ENCODE data around the gene PSMD1.
"Not testable (repeated sequence)": the region's sequence is repeated elsewhere in the genome, so short reads cannot be mapped to it uniquely, and the experiment has no call there.

Gene PSMD1

DNA sequence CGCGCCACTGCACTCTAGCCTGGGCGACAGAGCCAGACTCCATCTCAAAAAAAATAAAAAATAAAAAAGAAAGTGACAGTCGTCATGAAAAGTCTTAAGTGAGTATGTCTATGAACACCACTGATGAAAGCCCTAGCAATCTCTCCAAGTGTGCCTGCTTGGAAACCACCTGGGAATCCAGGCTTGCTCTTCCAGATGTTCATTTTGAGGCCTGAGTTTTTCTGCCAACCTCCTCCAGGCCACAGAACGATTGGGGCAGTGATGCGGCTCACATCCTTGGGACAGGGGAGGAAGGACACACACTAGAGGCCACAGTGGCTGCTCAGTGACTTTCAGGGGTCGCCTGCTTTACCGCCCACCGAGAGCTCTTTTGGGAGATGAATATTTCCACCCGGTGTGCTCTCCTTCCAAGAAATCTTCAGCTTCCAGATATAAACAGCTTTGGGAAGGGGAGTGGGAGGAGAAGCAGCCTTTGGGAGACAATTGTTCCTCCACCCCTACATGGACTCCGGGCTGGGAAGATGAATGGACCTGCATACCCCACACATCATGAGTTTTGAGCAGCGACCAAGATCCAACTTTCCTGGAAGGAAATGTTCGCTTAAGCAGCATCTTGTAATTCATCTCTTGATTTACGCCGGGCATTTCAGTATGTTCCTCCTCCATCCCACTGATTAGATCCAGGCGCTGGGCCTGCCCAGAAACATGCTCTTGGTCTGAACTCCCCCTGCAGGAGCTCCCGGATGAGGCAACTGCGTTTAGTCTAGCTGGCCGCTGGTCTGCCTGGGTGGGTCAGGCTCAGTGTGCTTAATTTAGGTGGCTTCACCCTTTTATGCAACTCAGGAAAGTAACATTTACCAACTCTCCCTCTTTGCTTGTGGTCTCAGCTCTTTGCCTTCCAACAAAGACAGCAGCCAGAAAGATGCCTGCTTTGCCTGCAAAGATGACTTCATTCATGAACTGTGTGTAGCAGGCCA is 135.5 kb downstream of the PSMD1 start:
- Histone ChIP-seq H3K27me3 (ENCODE audit: control insufficient read depth, insufficient read depth, low read length) (no peaks in the 10 kb centered on the region), H3K4me3 (ENCODE audit: low read length) (peak overlapping the region; percentile 24), H3K36me3 (ENCODE audit: control insufficient read depth, insufficient read depth, low read length) (no peaks in the 10 kb centered on the region), H3K9ac (ENCODE audit: low read length) (peak overlapping the region; percentile 10), H3K27ac (ENCODE audit: low read depth, low read length) (peak overlapping the region; percentile 95), H3K4me1 (ENCODE audit: control insufficient read depth, insufficient read depth, low read length) (peaks cover 9% of the 10 kb centered on the region)

DNA sequence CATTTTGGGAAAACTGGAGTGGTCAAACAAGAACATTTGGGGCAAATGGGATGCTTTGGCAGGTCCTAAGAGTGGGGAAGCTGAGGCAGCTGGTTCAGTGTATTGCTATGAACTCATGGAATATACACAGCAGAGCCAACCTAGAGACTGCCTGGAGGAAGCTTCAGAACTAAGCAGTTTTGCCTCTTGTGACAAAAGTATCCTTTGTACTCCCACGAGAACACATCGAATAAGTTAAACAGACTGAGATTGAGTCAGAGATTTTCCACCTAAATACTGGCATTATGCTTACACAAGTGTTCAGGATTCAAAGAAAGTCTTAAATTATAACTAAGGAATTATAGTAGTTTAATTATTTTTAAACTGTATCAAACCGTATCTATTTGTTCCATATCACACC is 136.5 kb downstream of the PSMD1 start:
- H3K9ac ChIP-seq (ENCODE audit: low read length) = no peak overlapping the region
- H3K36me3 ChIP-seq (ENCODE audit: control insufficient read depth, insufficient read depth, low read length) = no peaks in the 10 kb centered on the region
- no peak overlapping the region for H3K4me3 ChIP-seq (ENCODE audit: low read length)
- peaks cover 9% of the 10 kb centered on the region for H3K4me1 ChIP-seq (ENCODE audit: control insufficient read depth, insufficient read depth, low read length)
- peak overlapping the region; percentile 95 for H3K27ac ChIP-seq (ENCODE audit: low read depth, low read length)
- H3K27me3 ChIP-seq (ENCODE audit: control insufficient read depth, insufficient read depth, low read length) = no peaks in the 10 kb centered on the region

DNA sequence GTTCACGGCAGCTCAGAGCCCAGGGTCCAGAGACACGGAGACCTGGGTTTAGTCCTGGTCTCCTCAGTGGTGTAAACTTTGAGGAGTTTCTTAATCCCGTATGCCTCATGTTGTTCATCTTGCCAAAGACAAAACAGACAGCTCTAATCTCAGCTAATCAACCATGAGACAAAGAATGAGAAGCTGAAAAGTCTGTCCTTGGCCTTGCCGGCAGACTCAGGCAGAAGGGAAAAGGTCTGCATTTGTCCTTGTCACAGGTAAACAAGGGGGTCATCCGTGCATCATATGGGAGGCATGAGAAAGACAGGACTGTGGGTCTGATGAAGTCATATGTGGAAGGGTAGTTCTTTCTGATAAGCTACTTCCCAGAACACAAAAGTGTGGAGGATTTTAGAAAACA is 139.9 kb downstream of the PSMD1 start:
- H3K9ac ChIP-seq (ENCODE audit: low read length) = no peak overlapping the region
- H3K4me3 ChIP-seq (ENCODE audit: low read length) = no peak overlapping the region
- no peak overlapping the region for H3K27ac ChIP-seq (ENCODE audit: low read depth, low read length)
- no peaks in the 10 kb centered on the region for H3K36me3 ChIP-seq (ENCODE audit: control insufficient read depth, insufficient read depth, low read length)
- peaks cover 14% of the 10 kb centered on the region for H3K4me1 ChIP-seq (ENCODE audit: control insufficient read depth, insufficient read depth, low read length)
- no peaks in the 10 kb centered on the region for H3K27me3 ChIP-seq (ENCODE audit: control insufficient read depth, insufficient read depth, low read length)

DNA sequence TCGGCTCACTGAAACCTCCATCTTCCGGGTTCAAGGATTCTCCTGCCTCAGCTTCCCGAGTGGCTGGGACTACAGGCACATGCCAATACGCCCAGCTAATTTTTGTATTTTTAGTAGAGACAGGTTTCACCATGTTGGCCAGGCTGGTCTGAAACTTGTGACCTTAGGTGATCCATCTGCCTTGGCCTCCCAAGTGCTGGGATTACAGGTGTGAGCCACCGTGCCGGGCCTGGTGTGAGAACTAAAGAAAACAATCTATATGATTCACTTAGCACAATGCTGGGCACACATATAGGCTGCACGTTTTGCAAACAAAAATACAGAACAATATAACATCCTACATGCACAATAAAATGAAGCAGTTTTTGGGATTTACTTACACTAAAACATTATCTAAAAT is 140.5 kb downstream of the PSMD1 start:
- H3K27ac ChIP-seq (ENCODE audit: low read depth, low read length) = peak overlapping the region; percentile 59
- not testable (repeated sequence) for H3K27me3 ChIP-seq (ENCODE audit: control insufficient read depth, insufficient read depth, low read length); H3K4me1 ChIP-seq (ENCODE audit: control insufficient read depth, insufficient read depth, low read length); H3K36me3 ChIP-seq (ENCODE audit: control insufficient read depth, insufficient read depth, low read length); H3K9ac ChIP-seq (ENCODE audit: low read length); H3K4me3 ChIP-seq (ENCODE audit: low read length)

DNA sequence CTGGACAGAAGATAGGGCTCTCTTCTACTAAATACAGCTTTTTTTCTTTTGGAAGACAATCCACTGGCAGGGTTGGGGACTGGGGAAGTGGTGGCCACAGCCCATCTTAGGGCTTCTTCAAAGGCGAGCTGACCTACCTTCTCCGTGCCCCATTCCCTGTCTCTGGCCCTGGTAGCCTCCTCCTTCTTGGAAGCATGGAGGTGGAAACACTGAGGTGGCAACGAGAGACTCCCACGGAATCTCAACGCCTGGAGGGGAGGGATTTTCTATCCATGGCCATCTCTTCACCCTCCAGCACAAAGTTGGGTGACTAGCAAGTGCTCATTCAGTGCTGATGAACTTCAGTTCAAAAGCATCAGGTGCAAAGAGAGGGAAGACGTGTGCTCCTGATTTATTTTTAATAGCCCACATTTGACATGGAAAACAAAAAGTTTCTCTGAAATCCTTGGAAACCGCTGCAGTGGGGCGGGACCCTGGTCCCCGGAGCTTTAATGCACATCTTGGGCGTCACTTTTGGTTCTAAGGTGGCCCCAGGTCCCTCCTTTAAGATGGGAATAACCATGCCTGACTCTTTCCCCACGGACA is 141.1 kb downstream of the PSMD1 start:
- peak overlapping the region; percentile 4 for H3K9ac ChIP-seq (ENCODE audit: low read length)

DNA sequence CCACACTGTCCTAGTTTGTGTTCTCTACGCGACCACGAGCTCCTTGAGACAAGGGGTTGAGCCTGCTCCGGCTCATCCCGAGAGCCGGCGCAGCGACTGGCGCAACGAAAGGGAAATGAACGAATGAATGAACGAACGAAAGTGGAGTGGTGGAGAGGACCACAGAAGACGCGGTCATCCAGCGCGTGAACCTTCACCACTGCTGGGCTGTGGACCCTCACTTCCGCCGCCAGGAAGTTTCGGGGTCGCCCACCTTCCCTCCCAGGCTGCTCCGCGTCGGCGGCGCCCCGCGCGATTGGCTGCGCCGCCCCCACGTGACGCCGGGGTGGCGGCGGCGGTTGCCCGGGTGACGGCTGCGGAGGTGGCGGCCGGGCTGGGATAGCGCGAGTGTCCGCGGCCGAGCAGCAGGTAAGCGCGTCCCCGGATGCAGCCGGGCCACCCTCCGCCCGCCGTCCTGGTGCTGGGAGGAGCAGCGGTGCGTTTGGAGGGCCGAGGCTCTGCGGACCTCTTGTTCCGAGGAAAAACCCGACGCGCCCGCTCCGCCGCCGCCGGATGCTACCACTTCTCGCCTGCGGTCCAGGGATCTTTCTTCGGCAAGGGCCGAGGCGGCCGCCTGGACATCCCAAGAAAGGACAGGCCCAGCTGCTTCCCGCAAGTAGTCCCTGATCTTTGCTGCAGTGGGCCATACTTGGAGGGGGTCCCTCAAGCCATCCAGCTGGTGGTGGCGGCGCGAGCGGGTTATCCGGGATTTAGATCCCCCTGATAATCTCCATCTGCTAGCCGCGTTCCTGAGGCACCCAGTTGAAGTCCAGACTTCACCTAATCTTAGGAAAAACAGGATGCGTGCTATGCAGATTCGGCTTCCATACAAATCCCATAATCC is 141.9 kb downstream of the PSMD1 start, which contains the start of gene ARMC9:
Gene ARMC9 (plus strand): TSS at position 341 of the 883 bp plus-strand sequence. CDS start 7,608 bp downstream, outside the sequence.
- peak within 1 kb of the TSS; percentile 45 for H3K9ac ChIP-seq (ENCODE audit: low read length)
- no peaks in the 10 kb centered on the region for H3K27me3 ChIP-seq (ENCODE audit: control insufficient read depth, insufficient read depth, low read length)
- H3K4me1 ChIP-seq (ENCODE audit: control insufficient read depth, insufficient read depth, low read length) = peaks cover 6% of the 10 kb centered on the region
- no peaks in the 10 kb centered on the region for H3K36me3 ChIP-seq (ENCODE audit: control insufficient read depth, insufficient read depth, low read length)
- peak within 1 kb of the TSS; percentile 59 for H3K27ac ChIP-seq (ENCODE audit: low read depth, low read length)
- H3K4me3 ChIP-seq (ENCODE audit: low read length) = peak within 1 kb of the TSS; percentile 78

More for the DNA sequence above, 141.1 kb downstream of the PSMD1 start:
- Histone ChIP-seq H3K4me3 (ENCODE audit: low read length) (peak overlapping the region; percentile 78), H3K36me3 (ENCODE audit: control insufficient read depth, insufficient read depth, low read length) (no peaks in the 10 kb centered on the region), H3K27me3 (ENCODE audit: control insufficient read depth, insufficient read depth, low read length) (no peaks in the 10 kb centered on the region), H3K4me1 (ENCODE audit: control insufficient read depth, insufficient read depth, low read length) (peaks cover 6% of the 10 kb centered on the region), H3K27ac (ENCODE audit: low read depth, low read length) (peak overlapping the region; percentile 59)

DNA sequence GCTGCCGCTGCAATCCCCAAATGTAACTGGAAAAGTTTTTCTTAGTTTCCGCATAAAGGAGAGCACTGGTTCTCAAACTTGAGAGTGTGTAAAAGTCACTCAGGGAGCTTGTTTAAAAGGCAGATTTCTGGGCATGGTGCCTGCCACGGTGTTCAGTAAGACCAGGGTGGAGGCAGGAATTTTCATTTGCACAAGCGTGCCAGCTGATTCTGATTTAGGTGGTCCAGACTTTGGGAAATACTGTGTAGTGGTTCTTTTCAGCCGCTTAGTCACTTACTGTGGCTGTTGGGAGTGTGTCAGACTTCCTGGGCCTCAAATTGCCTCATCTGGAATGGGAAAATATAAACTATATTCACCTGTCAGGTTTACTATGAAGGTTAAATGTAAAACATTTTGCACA is 142.6 kb downstream of the PSMD1 start:
- no peak overlapping the region for H3K9ac ChIP-seq (ENCODE audit: low read length)
- H3K36me3 ChIP-seq (ENCODE audit: control insufficient read depth, insufficient read depth, low read length) = no peaks in the 10 kb centered on the region
- H3K4me1 ChIP-seq (ENCODE audit: control insufficient read depth, insufficient read depth, low read length) = peaks cover 6% of the 10 kb centered on the region
- H3K27me3 ChIP-seq (ENCODE audit: control insufficient read depth, insufficient read depth, low read length) = no peaks in the 10 kb centered on the region
- peak overlapping the region; percentile 78 for H3K4me3 ChIP-seq (ENCODE audit: low read length)
- peak overlapping the region; percentile 59 for H3K27ac ChIP-seq (ENCODE audit: low read depth, low read length)

DNA sequence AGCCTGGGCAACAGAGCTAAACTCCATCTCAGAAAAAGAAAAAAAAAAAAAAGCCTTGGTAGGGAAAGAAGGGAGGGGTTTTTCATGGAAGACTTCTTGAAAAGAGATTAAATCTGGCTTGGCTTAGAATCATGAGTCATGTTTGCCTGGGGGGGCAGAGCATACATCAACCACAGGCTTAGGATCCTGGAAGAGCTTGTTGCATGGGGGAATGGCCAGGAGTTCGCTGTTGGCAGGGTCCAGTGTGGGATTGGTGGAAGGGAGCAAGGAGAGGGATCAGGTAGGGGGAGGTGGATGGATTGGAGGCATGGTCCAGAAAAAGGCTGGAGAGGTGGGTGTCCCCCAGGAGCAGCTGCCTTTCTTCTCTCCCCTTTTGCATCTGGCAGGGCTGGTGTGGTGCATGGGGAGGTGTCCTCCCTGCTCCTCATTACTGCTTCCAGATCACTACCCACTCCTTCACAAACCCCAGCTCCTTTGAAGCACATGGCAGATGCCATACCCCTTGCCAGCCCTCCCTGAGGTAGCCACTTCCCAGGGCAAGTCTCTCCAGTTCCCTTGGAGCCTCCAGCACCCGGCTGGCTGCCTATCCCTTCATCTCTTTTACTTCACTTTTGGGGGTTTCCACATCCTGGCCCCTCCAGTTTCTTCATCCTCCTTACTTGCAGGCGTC is 144.3 kb downstream of the PSMD1 start:
- no peak overlapping the region for H3K9ac ChIP-seq (ENCODE audit: low read length)
- no peak overlapping the region for H3K4me3 ChIP-seq (ENCODE audit: low read length)
- no peaks in the 10 kb centered on the region for H3K27me3 ChIP-seq (ENCODE audit: control insufficient read depth, insufficient read depth, low read length)
- H3K4me1 ChIP-seq (ENCODE audit: control insufficient read depth, insufficient read depth, low read length) = peaks cover 6% of the 10 kb centered on the region
- H3K36me3 ChIP-seq (ENCODE audit: control insufficient read depth, insufficient read depth, low read length) = no peaks in the 10 kb centered on the region
- no peak overlapping the region for H3K27ac ChIP-seq (ENCODE audit: low read depth, low read length)

DNA sequence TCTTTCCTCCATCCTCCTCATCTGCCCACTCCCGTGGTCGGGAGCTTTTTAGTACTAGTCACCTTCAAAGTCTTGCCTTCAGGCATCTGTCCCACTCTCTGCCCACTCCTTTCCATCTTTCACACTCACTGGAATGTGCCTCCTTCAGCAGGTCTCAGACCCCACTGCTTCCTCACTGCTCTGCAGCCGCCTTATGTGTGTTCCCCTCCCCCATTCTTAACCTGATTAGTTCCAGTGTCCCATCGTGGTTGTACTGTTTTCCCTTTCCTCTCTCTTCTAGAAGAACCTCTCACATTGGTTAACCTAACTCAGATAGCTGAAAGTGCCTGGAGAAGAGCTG is 144.8 kb downstream of the PSMD1 start:
- H3K4me1 ChIP-seq (ENCODE audit: control insufficient read depth, insufficient read depth, low read length) = peaks cover 6% of the 10 kb centered on the region
- H3K9ac ChIP-seq (ENCODE audit: low read length) = no peak overlapping the region
- H3K36me3 ChIP-seq (ENCODE audit: control insufficient read depth, insufficient read depth, low read length) = no peaks in the 10 kb centered on the region
- no peaks in the 10 kb centered on the region for H3K27me3 ChIP-seq (ENCODE audit: control insufficient read depth, insufficient read depth, low read length)
- H3K4me3 ChIP-seq (ENCODE audit: low read length) = no peak overlapping the region
- no peak overlapping the region for H3K27ac ChIP-seq (ENCODE audit: low read depth, low read length)

DNA sequence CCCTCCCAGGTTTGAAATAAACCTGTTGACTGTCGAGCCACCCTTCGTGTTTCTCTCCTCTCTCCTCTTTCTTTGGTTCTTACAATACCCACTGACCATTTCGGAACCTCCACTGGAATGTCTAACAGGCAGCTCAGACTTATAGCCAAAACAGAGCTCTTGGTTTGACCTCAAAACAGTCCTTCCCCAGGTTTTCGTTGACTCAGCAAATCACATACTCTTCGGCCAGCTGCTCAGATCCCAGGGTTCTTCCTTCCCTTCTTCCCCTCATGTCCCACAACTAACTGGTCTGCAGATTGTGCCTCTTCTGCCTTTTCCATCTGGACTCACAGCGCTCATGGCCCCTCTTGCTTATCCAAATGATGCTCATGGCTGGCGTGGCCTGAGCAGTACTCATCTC is 146.4 kb downstream of the PSMD1 start:
- Histone ChIP-seq H3K36me3 (ENCODE audit: control insufficient read depth, insufficient read depth, low read length) (no peaks in the 10 kb centered on the region), H3K9ac (ENCODE audit: low read length) (no peak overlapping the region), H3K27ac (ENCODE audit: low read depth, low read length) (no peak overlapping the region), H3K4me1 (ENCODE audit: control insufficient read depth, insufficient read depth, low read length) (peaks cover 6% of the 10 kb centered on the region), H3K4me3 (ENCODE audit: low read length) (no peak overlapping the region), H3K27me3 (ENCODE audit: control insufficient read depth, insufficient read depth, low read length) (no peaks in the 10 kb centered on the region)

DNA sequence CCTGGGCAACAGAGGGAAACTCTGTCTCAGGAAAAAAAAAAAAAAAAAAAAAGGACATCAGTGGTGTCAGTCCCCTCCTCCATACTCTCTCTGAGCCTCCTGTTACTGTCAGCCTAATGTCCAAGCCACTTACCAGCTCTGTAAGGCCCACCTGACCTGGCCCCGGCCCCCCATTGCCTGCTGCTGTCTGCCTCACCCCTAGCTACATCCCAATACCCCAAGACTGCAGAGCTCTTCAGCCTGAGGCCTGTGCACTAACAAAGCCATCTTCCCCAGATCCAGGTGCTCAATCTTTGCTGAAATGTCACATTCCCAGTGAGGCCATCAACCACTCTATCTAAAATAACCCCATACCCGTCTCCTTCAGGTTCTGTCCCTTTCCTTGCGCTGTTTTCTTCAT is 147.5 kb downstream of the PSMD1 start:
- Histone ChIP-seq H3K27ac (ENCODE audit: low read depth, low read length) (peak overlapping the region; percentile 1), H3K36me3 (ENCODE audit: control insufficient read depth, insufficient read depth, low read length) (no peaks in the 10 kb centered on the region), H3K27me3 (ENCODE audit: control insufficient read depth, insufficient read depth, low read length) (no peaks in the 10 kb centered on the region), H3K4me3 (ENCODE audit: low read length) (no peak overlapping the region), H3K9ac (ENCODE audit: low read length) (no peak overlapping the region), H3K4me1 (ENCODE audit: control insufficient read depth, insufficient read depth, low read length) (peaks cover 4% of the 10 kb centered on the region)

DNA sequence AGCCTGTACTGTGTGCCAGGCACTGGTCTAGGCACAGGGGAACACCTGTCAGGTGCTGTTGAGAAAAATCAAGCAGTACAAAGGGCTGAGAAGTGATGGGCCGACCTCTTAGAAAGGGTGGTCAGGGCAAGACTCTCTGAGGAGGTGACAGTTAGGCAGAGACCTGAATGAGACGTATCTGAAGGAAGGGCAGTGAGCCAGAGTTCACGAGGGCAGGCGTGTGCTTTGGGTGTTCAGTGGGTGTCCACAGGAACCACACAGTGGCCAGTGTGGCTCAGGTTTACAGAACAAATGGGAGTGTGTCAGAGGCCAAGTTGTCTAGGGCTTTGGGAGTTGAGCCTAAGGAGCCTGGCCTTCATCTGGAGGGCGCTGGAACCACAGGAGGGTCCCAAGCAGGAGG is 147.9 kb downstream of the PSMD1 start:
- Histone ChIP-seq H3K4me1 (ENCODE audit: control insufficient read depth, insufficient read depth, low read length) (peaks cover 2% of the 10 kb centered on the region), H3K27me3 (ENCODE audit: control insufficient read depth, insufficient read depth, low read length) (no peaks in the 10 kb centered on the region), H3K27ac (ENCODE audit: low read depth, low read length) (peak overlapping the region; percentile 1), H3K9ac (ENCODE audit: low read length) (no peak overlapping the region), H3K36me3 (ENCODE audit: control insufficient read depth, insufficient read depth, low read length) (no peaks in the 10 kb centered on the region), H3K4me3 (ENCODE audit: low read length) (no peak overlapping the region)

All from rectal smooth muscle tissue (tissue), 1 donor.